Heart left ventricle (tissue), 16 donors: ENCODE measurements around the gene CEMIP2. TPM values are rescaled to one million over a fixed set of nuclear protein-coding genes. Genes with fewer than 3 reads are reported as not detected.

Experiments
- ATAC-seq, 4 donors: fragments of 200-7000 bp; cut with Tn5 transposase; one replicate each; pipeline ENCODE4 v1.9.1; 2020 to 2022; ENCODE audit warnings: moderate library complexity in 4 of 4, mild to moderate bottlenecking in 3 of 4, moderate number of reproducible peaks in 1 of 4
- DNase-seq, 5 donors: peaks; one replicate each; pipeline ENCODE4 v3.0.0-alpha.2; 2020
- H3K27ac ChIP-seq, 12 donors: fragments of 200-600 bp; sonication (generic) in 4 of 12; one replicate each; pipeline versions ENCODE4 v1.5.0 to v1.8.0; 2016 to 2022; ENCODE audit warnings: mild to moderate bottlenecking in 2 of 12
- H3K27me3 ChIP-seq, 9 donors: fragments of 200-600 bp; sonication (generic) in 2 of 9; one replicate each; pipeline versions ENCODE4 v1.5.1 to v1.8.0; 2016 to 2022; ENCODE audit warnings: mild to moderate bottlenecking in 3 of 9
- H3K36me3 ChIP-seq, 9 donors: fragments of 200-600 bp; sonication (generic) in 2 of 9; one replicate each; pipeline versions ENCODE4 v1.5.0 to v1.8.0; 2018 to 2022; ENCODE audit warnings: mild to moderate bottlenecking in 2 of 9
- H3K4me1 ChIP-seq, 12 donors: fragments of 200-600 bp; sonication (generic) in 4 of 12; one replicate each; pipeline versions ENCODE4 v1.5.0 to v1.8.0; 2016 to 2022; ENCODE audit warnings: mild to moderate bottlenecking in 3 of 12
- H3K4me3 ChIP-seq, 12 donors: fragments of 200-600 bp; sonication (generic) in 4 of 12; one replicate each; pipeline versions ENCODE4 v1.5.0 to v1.8.0; 2017 to 2022; ENCODE audit warnings: mild to moderate bottlenecking in 9 of 12, moderate library complexity in 4 of 12
- H3K9me3 ChIP-seq, 12 donors: fragments of 200-600 bp; sonication (generic) in 4 of 12; one replicate each; pipeline versions ENCODE4 v1.5.0 to v1.8.0; 2016 to 2022; ENCODE audit warnings: mild to moderate bottlenecking in 1 of 12
- POLR2A ChIP-seq, 2 donors: fragments of 450-650 bp; IDR thresholded peaks; one replicate each; pipeline ENCODE4 v1.6.1; 2017; ENCODE audit warnings: antibody characterized with exemption in 2 of 2, mild to moderate bottlenecking in 2 of 2, moderate library complexity in 2 of 2
- WGBS, 4 donors: extraction: QIAGEN DNeasy Blood & Tissue Kit in 2 of 4; methylation state at CpG; one replicate each; pipeline versions ENCODE4 v1.1.5 to v1.1.7; 2013 to 2018; 5-methylcytosine and 5-hydroxymethylcytosine counted together
- intact Hi-C, 10 donors: fragments of 100-400 bp; cut with DNase I; formaldehyde crosslinking; loops; one replicate each; pipeline versions ENCODE4 v1.11.1 to v1.14.2; 2022
- polyA plus RNA-seq, 2 donors: library from polyadenylated mRNA; stranded (reverse); fragments of 200-250 nt; gene quantifications; one replicate each; pipeline ENCODE4 v1.2.3, GENCODE V29; 2013
- total RNA-seq, 9 donors: library from RNA; depleted of rRNA in 2 of 9; stranded (reverse); fragments of >200 nt in 2 of 9; fragmentation: NEBNext Ultra II Directional in 3 of 9; extraction: Animal tissue kit (Norgen Biotek cat#: 25700) in 3 of 9; gene quantifications; one replicate each; pipeline versions ENCODE4 v1.1.0 to v1.2.4, GENCODE V29; 2016 to 2023
- TF ChIP-seq, protein P1 (sequence below), 12 donors: fragments of 200-600 bp; sonication (generic) in 4 of 12; IDR thresholded peaks; one replicate each; pipeline versions ENCODE4 v1.5.0 to v1.8.0; 2018 to 2022; ENCODE audit warnings: antibody characterized with exemption in 12 of 12, mild to moderate bottlenecking in 5 of 12
- donor health status: ischemic (EF 13 %, LVEDD 7.1; RV severe dilation, severe dysfunction).
- donor health status: healthy with polysubstance abuse.
- donor health status: DM: no; HTN: yes; CAD: no.
- donor health status: DM: no; HTN: no; CAD: no.
- donor health status: ischemic (EF 25% LVEDD 6.9; RV normal size, moderate dysfunction).
- donor health status: ischemic (EF 25% LVEDD 5.7; RV mildly dilated, moderate dysfunction).
- donor health status: healthy.
- donor health status: DM: yes; HTN: yes; CAD: no.
- donor health status: ischemic (EF 35%, LVEDD 5.7; RV mildly dilated, moderate dysfunction).
- donor health status: nonischemic (EF 11% LVEDD 7.7; RV severe dilation, severe dysfunction).
- donor health status: DM: yes; HTN: yes; CAD: no.
- donor health status: PGD.
- donor health status: ischemic (EF 29% LVEDD 5.4; RV normal size, mild dysfunction).
- donor health status: nonischemic (EF 23%, LVEDD 6.1; RV moderate dilation, normal function).

CEMIP2 gene
- total and polyA plus RNA-seq, 11 donors = 5.8 to 49.3 (median 7.4) TPM

DNA sequence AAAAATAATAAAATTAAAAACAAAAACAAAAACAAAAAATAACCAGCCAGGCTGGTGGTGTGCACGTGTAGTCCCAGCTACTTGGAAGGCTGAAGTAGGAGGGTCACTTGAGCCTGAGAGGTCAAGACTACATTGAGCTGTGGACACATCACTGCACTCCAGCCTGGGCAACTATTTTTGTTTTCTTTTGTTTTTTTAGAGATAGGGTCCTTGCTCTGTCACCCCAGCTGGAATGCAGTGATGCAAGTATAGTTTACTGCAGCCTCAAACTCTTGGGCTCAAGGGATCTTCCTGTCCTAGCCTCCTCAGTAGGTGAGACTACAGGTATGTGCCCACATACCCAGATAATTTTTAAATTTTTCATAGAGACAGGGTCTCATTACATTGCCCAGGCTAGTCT lies 80.6 kb downstream of the CEMIP2 start:
- WGBS, 4 donors = 84 to 89% (median 86%) methylated on average over 1 of the region's 1 CpG
- no peak overlapping the region for H3K4me3 ChIP-seq
- H3K4me1 ChIP-seq = peaks cover 0 to 48% (median 7%) of the 10 kb centered on the region in 12 donors
- TF ChIP-seq, protein P1, sequence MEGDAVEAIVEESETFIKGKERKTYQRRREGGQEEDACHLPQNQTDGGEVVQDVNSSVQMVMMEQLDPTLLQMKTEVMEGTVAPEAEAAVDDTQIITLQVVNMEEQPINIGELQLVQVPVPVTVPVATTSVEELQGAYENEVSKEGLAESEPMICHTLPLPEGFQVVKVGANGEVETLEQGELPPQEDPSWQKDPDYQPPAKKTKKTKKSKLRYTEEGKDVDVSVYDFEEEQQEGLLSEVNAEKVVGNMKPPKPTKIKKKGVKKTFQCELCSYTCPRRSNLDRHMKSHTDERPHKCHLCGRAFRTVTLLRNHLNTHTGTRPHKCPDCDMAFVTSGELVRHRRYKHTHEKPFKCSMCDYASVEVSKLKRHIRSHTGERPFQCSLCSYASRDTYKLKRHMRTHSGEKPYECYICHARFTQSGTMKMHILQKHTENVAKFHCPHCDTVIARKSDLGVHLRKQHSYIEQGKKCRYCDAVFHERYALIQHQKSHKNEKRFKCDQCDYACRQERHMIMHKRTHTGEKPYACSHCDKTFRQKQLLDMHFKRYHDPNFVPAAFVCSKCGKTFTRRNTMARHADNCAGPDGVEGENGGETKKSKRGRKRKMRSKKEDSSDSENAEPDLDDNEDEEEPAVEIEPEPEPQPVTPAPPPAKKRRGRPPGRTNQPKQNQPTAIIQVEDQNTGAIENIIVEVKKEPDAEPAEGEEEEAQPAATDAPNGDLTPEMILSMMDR (IDR thresholded peaks at IDR 0.05) = no peak
- no peak for TF ChIP-seq POLR2A (IDR thresholded peaks at IDR 0.05)
- intact Hi-C loops = loop anchor here in 1 of 10 donors (10.0 kb wide), 1 partner anchor 53 kb away; no protein-coding TSS in a partner anchor
- H3K9me3 ChIP-seq = no peaks in the 10 kb centered on the region
- DNase-seq (no peak), ATAC-seq (no peak)
- peaks cover 0 to 75% (median 10%) of the 10 kb centered on the region in 9 donors for H3K36me3 ChIP-seq
- H3K27ac ChIP-seq = no peak overlapping the region
- H3K27me3 ChIP-seq = no peaks in the 10 kb centered on the region

DNA sequence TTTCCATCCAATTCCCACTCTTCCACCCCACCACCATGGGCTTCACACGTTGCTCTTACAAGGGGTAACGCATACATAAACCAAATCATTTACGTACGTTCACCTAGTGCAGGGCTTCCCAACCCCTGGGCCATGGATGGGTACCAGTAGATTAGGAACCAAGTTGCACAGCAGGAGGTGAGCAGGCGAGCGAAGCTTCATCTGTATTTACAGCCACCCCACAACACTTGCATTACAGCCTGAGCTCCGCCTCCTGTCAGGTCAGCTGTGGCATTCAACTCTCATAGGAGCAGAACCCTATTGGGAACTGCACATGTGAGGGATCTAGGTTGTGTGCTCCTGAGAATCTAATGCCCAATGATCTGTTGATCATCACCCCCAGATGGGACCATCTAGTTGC lies 82.3 kb downstream of the CEMIP2 start:
- Histone ChIP-seq H3K27me3 (no peaks in the 10 kb centered on the region), H3K4me3 (no peak overlapping the region), H3K9me3 (no peaks in the 10 kb centered on the region), H3K36me3 (peaks cover 0 to 66% (median 10%) of the 10 kb centered on the region in 9 donors), H3K4me1 (peaks cover 0 to 50% (median 13%) of the 10 kb centered on the region in 12 donors), H3K27ac (peak overlapping the region in 1 of 12 donors; percentile 73)
- WGBS, 4 donors = 93 to 96% (median 94%) methylated on average over 7 of the region's 7 CpGs
- intact Hi-C loops = loop anchor here in 1 of 10 donors (10.0 kb wide), 1 partner anchor 51 kb away; no protein-coding TSS in a partner anchor
- ATAC-seq (no peak), DNase-seq (no peak)
- TF ChIP-seq POLR2A (IDR thresholded peaks at IDR 0.05) = no peak
- TF ChIP-seq, protein P1 (IDR thresholded peaks at IDR 0.05) = no peak

DNA sequence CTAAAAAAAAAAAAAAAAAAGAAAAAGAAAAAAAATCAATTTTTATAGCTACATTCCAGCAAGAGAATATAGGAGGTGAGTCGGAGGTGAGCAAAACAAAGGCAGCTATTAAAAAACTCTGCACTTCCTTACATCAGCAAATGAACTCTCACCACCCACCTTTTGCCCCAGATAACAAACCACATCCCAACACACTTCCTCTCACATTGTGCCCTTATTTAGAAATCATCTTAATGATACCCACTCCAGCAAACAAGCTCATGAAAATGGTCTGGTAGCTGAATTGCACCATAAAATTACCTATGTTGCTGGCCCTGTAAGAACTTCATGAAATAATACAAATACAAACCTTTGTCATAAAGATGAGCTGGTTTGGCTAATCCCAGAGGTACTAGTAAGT lies 82.9 kb downstream of the CEMIP2 start:
- TF ChIP-seq POLR2A (IDR thresholded peaks at IDR 0.05) = no peak
- TF ChIP-seq, protein P1 (IDR thresholded peaks at IDR 0.05) = no peak
- Histone ChIP-seq H3K27me3 (no peaks in the 10 kb centered on the region), H3K36me3 (peaks cover 0 to 63% (median 10%) of the 10 kb centered on the region in 9 donors), H3K27ac (peak overlapping the region in 1 of 12 donors; percentile 73), H3K4me3 (no peak overlapping the region), H3K4me1 (peaks cover 0 to 56% (median 16%) of the 10 kb centered on the region in 12 donors), H3K9me3 (no peaks in the 10 kb centered on the region)
- ATAC-seq (peak in 1 of 4 donors; percentile 28), DNase-seq (no peak)
- WGBS, 4 donors = 63 to 81% (median 71%) methylated on average over 1 of the region's 1 CpG
- intact Hi-C loops = loop anchor here in 1 of 10 donors (10.0 kb wide), 1 partner anchor 51 kb away; no protein-coding TSS in a partner anchor

DNA sequence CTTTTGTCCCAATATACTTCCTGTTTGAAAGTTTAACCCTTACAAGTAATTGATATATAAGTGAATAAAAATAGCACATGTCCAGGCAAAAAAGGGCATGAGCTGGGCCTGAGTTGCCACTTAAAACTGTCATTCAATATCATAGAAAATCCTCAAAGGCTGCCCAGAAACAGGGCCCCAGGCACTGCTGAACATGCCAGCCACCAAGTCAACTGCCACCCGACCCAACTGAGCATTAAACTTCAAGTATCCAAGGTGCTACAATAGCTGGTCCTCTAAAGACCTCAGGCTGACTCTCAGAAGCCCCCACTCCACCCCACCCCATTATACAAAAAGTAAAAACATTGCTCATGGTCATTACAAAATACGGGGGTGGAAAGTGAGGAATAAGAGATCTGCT lies 83.7 kb downstream of the CEMIP2 start:
- H3K27ac ChIP-seq = peak overlapping the region in 1 of 12 donors; percentile 73
- ATAC-seq (no peak), DNase-seq (no peak)
- intact Hi-C loops = loop anchor here in 2 of 10 donors (5.0 to 10.0 kb wide), 2 partner anchors 47 to 50 kb away; no protein-coding TSS in a partner anchor
- no peak for TF ChIP-seq POLR2A (IDR thresholded peaks at IDR 0.05)
- TF ChIP-seq, protein P1 (IDR thresholded peaks at IDR 0.05) = no peak
- H3K9me3 ChIP-seq = no peaks in the 10 kb centered on the region
- H3K4me3 ChIP-seq = no peak overlapping the region
- H3K4me1 ChIP-seq = peaks cover 0 to 64% (median 19%) of the 10 kb centered on the region in 12 donors
- 82 to 94% (median 90%) methylated on average over 2 of the region's 2 CpGs for WGBS, 4 donors
- peaks cover 0 to 54% (median 8%) of the 10 kb centered on the region in 9 donors for H3K36me3 ChIP-seq
- H3K27me3 ChIP-seq = no peaks in the 10 kb centered on the region
